Endodermal cell (in vitro differentiated cells): ENCODE measurements around the gene RHBG. TPM values are rescaled to one million over a fixed set of nuclear protein-coding genes. Genes with fewer than 3 reads are reported as not detected.
A peak's percentile ranks its signal among the peaks of the same experiment; 100 is the strongest.

Source experiments
- DNase-seq: peaks from one replicate; pipeline ENCODE4 v3.0.0-alpha.2; 2017
- H3K27ac ChIP-seq: 2 replicates; pipeline ENCODE4 v1.5.1; 2013; ENCODE audit warnings: mild to moderate bottlenecking, low read depth, low read length, moderate library complexity
- H3K27me3 ChIP-seq: 2 replicates; pipeline ENCODE4 v1.6.1; 2013; ENCODE audit warnings: mild to moderate bottlenecking, low read length, moderate library complexity; ENCODE audit not compliant: insufficient read depth, control insufficient read depth, poor library complexity, severe bottlenecking
- H3K36me3 ChIP-seq: 2 replicates; pipeline ENCODE4 v1.7.0; 2013; ENCODE audit warnings: mild to moderate bottlenecking, low read length, moderate library complexity; ENCODE audit not compliant: control insufficient read depth, insufficient read depth
- H3K4me1 ChIP-seq: one replicate; pipeline ENCODE4 v1.7.0; 2013; ENCODE audit warnings: low read length; ENCODE audit not compliant: control insufficient read depth, insufficient read depth
- H3K4me3 ChIP-seq: 2 replicates; pipeline ENCODE4 v1.5.1; 2013; ENCODE audit warnings: mild to moderate bottlenecking, low read length, moderate library complexity
- H3K9ac ChIP-seq: 2 replicates; pipeline ENCODE4 v1.6.1; 2013; ENCODE audit warnings: mild to moderate bottlenecking, low read length, moderate library complexity; ENCODE audit not compliant: poor library complexity, severe bottlenecking; ENCODE audit errors: extremely low read depth
- H3K9me3 ChIP-seq: 2 replicates; pipeline ENCODE4 v1.6.1; 2013; ENCODE audit warnings: mild to moderate bottlenecking, low read length, moderate library complexity; ENCODE audit not compliant: control insufficient read depth
- H3K27ac Mint-ChIP-seq: 2 replicates; pipeline ENCODE4 v1.8.0; 2020; ENCODE audit warnings: mixed read lengths
- H3K27me3 Mint-ChIP-seq: 2 replicates; pipeline ENCODE4 v1.8.0; 2021; ENCODE audit warnings: mild to moderate bottlenecking, mixed read lengths; ENCODE audit not compliant: insufficient read depth
- H3K36me3 Mint-ChIP-seq: 2 replicates; pipeline ENCODE4 v1.8.0; 2020; ENCODE audit warnings: low read depth, mixed read lengths
- H3K4me1 Mint-ChIP-seq: 2 replicates; pipeline ENCODE4 v1.8.0; 2020; ENCODE audit warnings: mixed read lengths
- H3K4me3 Mint-ChIP-seq: 2 replicates; pipeline ENCODE4 v1.8.0; 2020; ENCODE audit warnings: mild to moderate bottlenecking, moderate library complexity, mixed read lengths
- H3K9me3 Mint-ChIP-seq: 2 replicates; pipeline ENCODE4 v1.8.0; 2020; ENCODE audit warnings: mild to moderate bottlenecking, mixed read lengths
- CTCF ChIP-seq: fragments of 200-600 bp; sonication (generic); conservative IDR thresholded peaks from 2 replicates; pipeline ENCODE4 v1.5.0; 2021; ENCODE audit warnings: antibody characterized with exemption, mild to moderate bottlenecking
- WGBS, 2 experiments: methylation state at CpG; one replicate each; pipeline versions ENCODE4 v1.1.5 to v1.1.7; 2013; ENCODE audit warnings: missing lambda C conversion rate in 2 of 2, mixed read lengths in 1 of 2; ENCODE audit not compliant: insufficient coverage in 1 of 2, insufficient read length in 1 of 2; 5-methylcytosine and 5-hydroxymethylcytosine counted together
- total RNA-seq, 2 donors: library from RNA; stranded (reverse); fragmentation: NEBNext Ultra II Directional in 1 of 2; extraction: Animal tissue kit (Norgen Biotek cat#: 25700) in 1 of 2; gene quantifications; 2 replicates in 1 of 2; 3 replicates in 1 of 2; pipeline ENCODE4 v1.2.1, GENCODE V29; 2021

Gene RHBG
- total RNA-seq, 2 donors from 2014 or later: 3.9 to 4.0 TPM

- Mint-ChIP-seq H3K27me3 (peaks cover 88% of the 10 kb centered on the region), H3K9me3 (no peaks in the 10 kb centered on the region), H3K27ac (no peak overlapping the region), H3K4me3 (no peak overlapping the region), H3K36me3 (no peaks in the 10 kb centered on the region), H3K4me1 (peaks cover 61% of the 10 kb centered on the region)
- H3K9me3 ChIP-seq: no peaks in the 10 kb centered on the region
- TF ChIP-seq CTCF: no peak
- no peak for DNase-seq
- H3K4me1 ChIP-seq: peaks cover 18% of the 10 kb centered on the region
- peaks cover 81% of the 10 kb centered on the region for H3K27me3 ChIP-seq
- no peaks in the 10 kb centered on the region for H3K36me3 ChIP-seq
- WGBS, 2 experiments: 92 to 94% methylated on average over 7 to 10 of the region's 10 CpGs
- no peak overlapping the region for H3K9ac ChIP-seq
- no peak overlapping the region for H3K27ac ChIP-seq
- H3K4me3 ChIP-seq: no peak overlapping the region
Measured at GRCh38 chr1:156424806-156425432, 55.9 kb downstream of the RHBG start.

- Mint-ChIP-seq H3K27ac (no peak overlapping the region), H3K27me3 (peaks cover 79% of the 10 kb centered on the region), H3K4me3 (no peak overlapping the region), H3K4me1 (peaks cover 69% of the 10 kb centered on the region), H3K9me3 (no peaks in the 10 kb centered on the region), H3K36me3 (no peaks in the 10 kb centered on the region)
- Histone ChIP-seq H3K4me1 (peaks cover 20% of the 10 kb centered on the region), H3K4me3 (no peak overlapping the region), H3K9me3 (no peaks in the 10 kb centered on the region), H3K27ac (no peak overlapping the region), H3K27me3 (peaks cover 72% of the 10 kb centered on the region), H3K9ac (no peak overlapping the region), H3K36me3 (no peaks in the 10 kb centered on the region)
- 97 to 100% methylated on average over 1 to 7 of the region's 7 CpGs for WGBS, 2 experiments
- no peak for DNase-seq
- TF ChIP-seq CTCF: no peak
Measured at GRCh38 chr1:156425943-156426342, 56.9 kb downstream of the RHBG start.

GRCh38 chr1:156427957-156428356, 58.9 kb downstream of the RHBG start:
- TF ChIP-seq CTCF: no peak
- Histone ChIP-seq H3K4me1 (peaks cover 26% of the 10 kb centered on the region), H3K27ac (no peak overlapping the region), H3K9ac (no peak overlapping the region), H3K9me3 (no peaks in the 10 kb centered on the region), H3K27me3 (peaks cover 69% of the 10 kb centered on the region), H3K36me3 (no peaks in the 10 kb centered on the region), H3K4me3 (peak overlapping the region; percentile 73)
- WGBS, 2 experiments: 85% methylated on average over 5 of the region's 5 CpGs; no CpG with 5 or more reads in 1 of the 2 experiments
- no peak overlapping the region for H3K4me3 Mint-ChIP-seq
- peaks cover 75% of the 10 kb centered on the region for H3K4me1 Mint-ChIP-seq
- H3K9me3 Mint-ChIP-seq: no peaks in the 10 kb centered on the region
- H3K27ac Mint-ChIP-seq: no peak overlapping the region
- H3K36me3 Mint-ChIP-seq: no peaks in the 10 kb centered on the region
- H3K27me3 Mint-ChIP-seq: peaks cover 75% of the 10 kb centered on the region
- no peak for DNase-seq
